GM10248 (cell line): Measurements from ENCODE around the gene PLEKHJ1.

Experiments
- CTCF ChIA-PET: fragments of 300-600 bp; sonication (Branson Sonifier 250); formaldehyde crosslinking; extraction: SDS; loops from one replicate; lab custom pipeline; 2021; ENCODE audit warnings: antibody characterized with exemption; lab: Yijun Ruan, JAX
- POLR2A ChIA-PET: fragments of 350-650 bp; sonication (Branson Sonifier 250); formaldehyde crosslinking; extraction: SDS; loops from one replicate; lab custom pipeline; 2020; ENCODE audit warnings: antibody characterized with exemption; lab: Yijun Ruan, JAX
- DNase-seq: peaks from one replicate; pipeline ENCODE4 v3.0.0; 2012; ENCODE audit errors: extremely low spot score
- CTCF ChIP-seq: IDR thresholded peaks from 2 replicates; pipeline ENCODE4 v1.5.1; 2012; ENCODE audit warnings: mild to moderate bottlenecking, low read depth; ENCODE audit errors: extremely low read depth, missing control alignments, control extremely low read depth

Gene PLEKHJ1

DNA sequence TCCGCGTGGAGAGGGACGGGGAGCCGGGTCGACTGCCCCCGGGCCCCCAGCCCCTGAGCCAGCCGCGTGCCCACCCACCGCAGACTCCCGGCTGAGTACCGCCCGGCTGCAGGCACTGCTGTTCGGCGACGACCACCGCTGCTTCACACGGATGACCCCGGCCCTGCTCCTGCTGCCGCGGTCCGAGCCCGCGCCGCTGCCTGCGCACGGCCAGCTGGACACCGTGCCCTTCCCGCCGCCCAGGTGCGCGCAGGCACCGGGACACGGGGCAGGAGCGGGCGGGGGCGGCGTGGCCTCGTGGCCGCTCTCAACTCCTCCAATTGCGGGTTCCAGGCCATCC is 14.6 kb upstream of the PLEKHJ1 start:
- POLR2A ChIA-PET, result interaction anchor here (0.6 kb wide), 1 partner anchor 24 kb away, joined by 3 read pairs; no protein-coding TSS in a partner anchor
- no peak for DNase-seq
- CTCF ChIA-PET, result no interaction called here
- no peak for TF ChIP-seq CTCF

- POLR2A ChIA-PET, result interaction anchor here (0.6 kb wide), 1 partner anchor 24 kb away, joined by 3 read pairs; no protein-coding TSS in a partner anchor
- CTCF ChIA-PET, result interaction anchor here (1.1 to 1.8 kb wide), 2 partner anchors 11 to 12 kb away, joined by 3 to 5 read pairs; no protein-coding TSS in a partner anchor
- DNase-seq, result no peak
- TF ChIP-seq CTCF, result no peak
Measured at GRCh38 chr19:2249880-2250765, 14.0 kb upstream of the PLEKHJ1 start.

GRCh38 chr19:2249010-2249866 is 13.1 kb upstream of the PLEKHJ1 start, which contains the start of gene AMH:
Gene AMH (plus strand): TSS chr19:2249323. CDS start chr19:2249333, 10 bp downstream.
- ChIA-PET POLR2A (no interaction called here), CTCF (interaction anchor here (1.1 to 1.8 kb wide), 2 partner anchors 10 to 13 kb away, joined by 3 to 5 read pairs; no protein-coding TSS in a partner anchor)
- TF ChIP-seq CTCF, result no peak
- no peak for DNase-seq

GRCh38 chr19:2248136-2249009 is 12.2 kb upstream of the PLEKHJ1 start:
- DNase-seq, result no peak
- TF ChIP-seq CTCF, result no peak
- POLR2A ChIA-PET, result no interaction called here
- CTCF ChIA-PET, result interaction anchor here (1.8 kb wide), 1 partner anchor 9 kb away, joined by 5 read pairs; no protein-coding TSS in a partner anchor

- ChIA-PET CTCF (no interaction called here), POLR2A (no interaction called here)
- no peak for DNase-seq
- TF ChIP-seq CTCF, result no peak
Measured at GRCh38 chr19:2247433-2248101, 11.4 kb upstream of the PLEKHJ1 start.
